ENCODE results near the gene DSCAM.
A peak's percentile ranks its signal among the peaks of the same experiment; 100 is the strongest.
"Not testable (repeated sequence)": the region's sequence is repeated elsewhere in the genome, so short reads cannot be mapped to it uniquely, and the experiment has no call there.

DSCAM gene

DNA sequence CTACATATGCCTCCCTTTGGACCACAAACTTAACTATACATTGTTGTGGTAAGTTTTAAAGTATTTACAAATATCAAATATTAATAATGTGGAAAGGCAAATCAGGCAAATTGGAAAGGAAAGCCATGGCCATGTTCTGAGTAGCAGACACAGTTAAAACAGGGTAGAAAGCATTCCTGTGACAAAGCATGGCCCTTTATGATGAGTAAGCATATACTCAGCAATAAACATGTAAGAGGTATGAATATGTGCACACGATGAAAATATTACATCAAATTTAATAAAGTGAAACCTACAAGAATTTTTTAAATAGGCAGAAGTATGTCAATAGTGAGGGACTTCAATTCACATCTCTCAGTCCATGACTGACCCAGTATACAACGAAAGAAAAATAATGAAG lies 389.2 kb downstream of the DSCAM start:
- DNase-seq (ENCODE audit: low read depth), result no peak

DNA sequence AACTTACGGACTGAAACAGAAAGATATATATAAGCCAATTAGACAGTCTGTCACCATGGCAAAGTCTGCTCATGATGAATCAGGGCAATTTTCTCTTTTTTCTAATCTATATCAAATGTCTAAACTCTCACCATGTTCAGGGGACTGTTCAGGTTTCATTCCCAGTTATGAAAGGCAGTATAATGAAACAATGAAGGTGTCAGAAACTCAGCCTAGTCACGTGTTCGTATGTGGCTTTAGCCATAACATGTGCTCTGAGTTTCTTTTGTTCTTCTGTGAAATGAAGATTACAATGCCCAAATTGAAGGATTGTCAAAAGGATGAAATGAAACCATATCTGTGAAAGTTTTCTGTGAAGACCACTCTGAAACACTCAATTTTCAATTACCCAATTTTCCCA lies 392.9 kb downstream of the DSCAM start:
- no peak for DNase-seq (ENCODE audit: low read depth)

DNA sequence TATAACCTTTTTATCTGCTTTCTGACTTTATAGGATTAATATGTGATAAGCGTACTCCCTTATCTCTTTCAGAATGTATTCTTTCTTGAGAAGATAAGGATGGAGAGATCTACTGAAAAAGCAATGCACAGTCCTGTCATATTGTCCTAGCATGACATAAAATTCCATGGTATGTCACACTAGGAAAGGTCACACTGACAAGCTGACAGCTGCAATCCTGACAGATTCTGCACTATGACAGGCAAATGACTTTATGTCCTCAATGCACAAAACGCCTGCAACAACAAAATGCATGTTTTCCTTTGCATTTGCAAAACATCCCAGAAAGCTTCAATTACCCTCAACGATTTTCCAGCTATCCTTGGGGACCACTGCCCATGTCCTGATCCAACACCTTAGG lies 393.8 kb downstream of the DSCAM start:
- DNase-seq (ENCODE audit: low read depth), result no peak

DNA sequence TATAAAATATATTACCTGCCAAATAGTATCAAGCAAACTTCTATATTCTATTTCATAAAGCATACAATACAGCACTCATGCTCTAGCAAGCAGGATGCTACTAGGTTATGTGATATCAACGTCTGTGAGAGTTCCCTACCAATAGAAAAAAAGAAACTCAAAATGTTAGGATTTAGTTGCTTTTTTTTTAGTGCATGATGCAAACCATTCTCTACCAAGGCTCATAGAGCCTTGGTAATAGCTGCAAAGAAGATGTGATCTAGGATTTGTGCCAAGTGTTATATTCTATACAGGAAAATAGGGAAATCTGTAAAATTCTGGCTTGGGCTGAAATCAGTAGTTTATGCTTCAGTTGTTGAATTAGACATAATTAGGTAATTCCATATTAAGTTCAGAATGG lies 394.4 kb downstream of the DSCAM start:
- DNase-seq (ENCODE audit: low read depth), result no peak

DNA sequence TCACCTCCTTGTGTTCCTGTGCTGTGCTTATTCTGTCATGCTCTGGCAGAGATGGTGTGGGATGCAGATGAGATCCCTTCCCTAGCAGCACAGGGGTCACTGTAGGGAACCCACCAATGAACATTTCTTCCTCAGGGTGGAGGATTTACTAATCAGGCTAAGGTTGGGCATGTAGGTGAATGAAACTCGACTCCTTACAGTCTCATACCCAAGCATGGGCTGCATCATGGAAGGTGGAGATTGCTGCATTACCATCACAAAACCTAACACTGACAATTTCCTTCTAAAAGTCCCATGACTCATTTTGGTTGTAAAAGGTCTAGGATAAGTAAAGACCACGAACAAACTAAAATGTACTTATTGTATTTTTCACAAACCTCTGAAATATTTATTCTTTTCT lies 399.9 kb downstream of the DSCAM start:
- no peak for DNase-seq (ENCODE audit: low read depth)

DNA sequence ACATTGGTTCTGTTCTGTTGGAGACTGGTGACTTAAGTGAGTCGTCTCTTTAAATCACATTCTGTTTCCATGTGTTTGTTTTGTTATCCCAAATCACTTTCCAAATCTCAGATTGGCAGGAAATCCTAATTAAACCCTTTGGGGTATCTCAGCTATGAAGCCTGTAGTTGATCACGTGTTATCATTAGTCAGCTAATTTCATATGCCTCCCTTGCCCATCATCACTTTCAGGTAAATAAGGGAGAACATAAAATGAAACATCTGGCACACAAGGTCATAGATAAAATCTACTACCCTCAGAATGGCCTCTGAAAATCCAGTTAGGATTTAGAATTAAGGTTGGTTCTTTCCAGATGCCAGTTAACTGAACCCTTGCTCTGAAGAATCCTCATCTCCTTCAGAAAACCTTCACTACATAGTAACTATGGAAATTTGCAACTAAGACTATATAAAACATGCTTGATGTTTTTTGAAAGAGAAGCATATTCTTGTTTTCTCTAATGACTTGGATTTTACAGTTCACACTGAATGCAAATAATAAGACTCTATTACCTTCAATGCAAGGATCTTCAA lies 401.5 kb downstream of the DSCAM start:
- DNase-seq (ENCODE audit: low read depth), result no peak

DNA sequence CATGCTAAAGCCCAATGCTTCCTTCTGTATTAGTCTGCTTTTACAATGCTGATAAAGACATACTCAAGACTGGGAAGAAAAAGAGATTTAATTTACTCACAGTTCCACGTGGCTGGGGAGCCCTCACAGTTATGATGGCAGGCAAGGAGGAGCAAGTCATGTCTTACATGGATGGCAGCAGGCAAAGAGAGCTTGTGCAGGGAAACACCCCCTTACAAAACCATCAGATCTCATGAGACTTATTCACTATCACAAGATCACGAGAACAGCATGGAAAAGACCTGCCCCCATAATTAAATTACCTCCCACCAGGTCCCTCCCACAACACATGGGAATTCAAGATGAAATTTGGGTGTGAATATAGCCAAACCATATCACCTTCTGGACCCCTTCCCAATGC lies 407.4 kb downstream of the DSCAM start:
- not testable (repeated sequence) for DNase-seq (ENCODE audit: low read depth)

DNA sequence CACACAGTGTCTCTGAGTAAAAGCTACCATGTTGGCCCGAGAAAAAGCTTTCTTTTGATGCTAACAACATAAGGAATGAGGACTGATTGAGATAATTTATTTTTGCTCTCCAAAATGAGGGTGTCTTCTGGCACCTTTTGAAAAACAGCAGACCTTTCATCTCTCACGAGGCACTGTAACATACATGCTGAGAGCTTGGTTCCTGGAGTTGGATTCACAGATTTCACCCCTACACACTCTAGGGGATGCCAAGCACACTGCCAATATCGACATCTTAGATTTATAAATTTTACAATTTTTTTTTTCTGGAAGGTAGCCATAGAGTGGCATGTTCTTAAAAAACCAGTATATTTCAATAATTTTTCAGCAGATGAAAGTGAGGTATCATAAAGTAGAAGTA lies 408.3 kb downstream of the DSCAM start:
- no peak for DNase-seq (ENCODE audit: low read depth)

DNA sequence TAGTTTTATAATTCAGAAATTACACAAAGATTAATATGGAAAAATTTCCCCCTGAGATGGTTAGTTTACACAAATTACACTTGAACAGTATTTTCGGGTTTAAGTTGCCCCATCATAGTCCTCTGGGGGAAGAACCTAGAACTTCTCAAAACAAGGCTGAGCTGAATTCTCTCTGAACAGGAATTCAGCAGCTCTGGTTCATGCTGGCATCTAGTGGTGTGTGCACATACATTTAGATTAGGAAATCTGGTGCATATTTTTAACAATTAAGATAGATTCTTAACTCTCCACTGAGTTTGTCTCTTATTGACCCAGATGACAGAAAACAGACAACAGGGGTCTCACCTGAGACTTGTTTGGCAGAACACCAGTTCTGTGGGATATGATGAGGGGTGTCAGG lies 410.7 kb downstream of the DSCAM start:
- no peak for DNase-seq (ENCODE audit: low read depth)

DNA sequence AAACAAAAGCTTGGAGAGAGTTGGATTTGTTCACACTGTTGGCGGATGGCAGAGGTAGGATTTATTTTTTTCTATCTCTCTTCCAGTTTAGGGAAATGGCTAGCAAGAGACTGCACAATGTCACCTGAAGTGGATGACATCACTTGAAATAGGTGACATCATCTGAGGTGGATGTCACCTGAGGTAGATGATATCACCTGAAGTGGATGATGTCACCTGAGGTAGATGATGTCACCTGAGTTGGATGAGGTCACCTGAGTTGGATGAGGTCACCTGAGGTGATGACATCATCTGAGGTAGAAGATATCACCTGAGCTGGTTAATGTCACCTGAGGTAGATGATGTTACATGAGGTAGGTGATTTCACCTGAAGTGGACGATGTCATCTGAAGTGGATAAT lies 413.4 kb downstream of the DSCAM start:
- DNase-seq (ENCODE audit: low read depth), result no peak

DNA sequence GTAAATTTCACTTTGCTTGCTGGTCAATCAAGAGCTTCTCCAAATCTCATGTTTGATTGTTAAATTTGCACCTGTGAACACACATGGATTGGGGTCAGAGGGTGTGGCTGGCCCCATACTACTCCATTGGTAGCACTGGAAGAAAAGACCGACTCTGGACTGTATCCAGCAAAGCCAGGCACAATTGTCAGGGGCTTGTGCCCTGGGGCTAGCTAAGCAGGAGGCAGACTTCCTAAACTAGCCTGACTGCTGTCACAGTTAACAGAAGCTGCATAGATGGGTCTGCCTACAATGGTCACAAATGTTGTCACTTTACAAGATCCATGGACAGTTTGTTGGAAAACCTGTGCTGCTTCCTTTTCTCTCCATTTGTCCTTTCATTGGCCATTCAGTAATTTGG lies 421.0 kb downstream of the DSCAM start:
- no peak for DNase-seq (ENCODE audit: low read depth)

DNA sequence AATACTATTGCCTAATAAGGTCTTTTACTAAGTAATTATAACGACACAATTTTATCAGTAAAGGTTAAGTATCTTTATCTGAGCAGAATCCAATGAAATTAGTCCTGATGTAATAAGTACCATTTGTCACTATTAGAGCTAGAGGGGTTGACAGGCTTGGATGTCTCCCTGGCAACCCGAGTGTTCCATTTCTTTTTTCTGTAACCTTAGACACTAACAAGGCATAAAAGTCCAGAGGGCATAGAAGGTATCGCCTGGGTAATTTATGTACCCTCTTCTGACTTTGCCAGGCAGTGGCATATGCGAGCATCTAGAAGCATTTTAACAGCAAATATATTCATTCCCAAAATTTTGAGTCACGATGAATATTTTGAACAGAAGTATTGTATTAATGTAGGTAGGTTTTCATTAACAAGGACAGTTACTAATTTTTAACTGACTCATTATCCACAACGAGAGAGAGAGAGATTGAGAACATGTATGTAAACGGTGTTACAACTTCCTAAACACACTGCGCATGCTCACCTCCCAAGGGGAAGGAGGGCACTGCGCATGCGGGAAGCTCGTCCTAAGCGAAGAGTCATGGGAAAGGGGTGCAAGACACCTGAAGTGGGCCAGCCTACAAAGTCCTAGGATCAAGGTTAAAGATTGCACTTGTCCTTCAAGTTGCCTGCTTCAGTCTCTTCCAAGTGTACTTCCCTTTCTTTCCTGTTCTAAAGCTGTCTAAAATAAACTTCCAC lies 423.9 kb downstream of the DSCAM start:
- no peak for DNase-seq (ENCODE audit: low read depth)

DNA sequence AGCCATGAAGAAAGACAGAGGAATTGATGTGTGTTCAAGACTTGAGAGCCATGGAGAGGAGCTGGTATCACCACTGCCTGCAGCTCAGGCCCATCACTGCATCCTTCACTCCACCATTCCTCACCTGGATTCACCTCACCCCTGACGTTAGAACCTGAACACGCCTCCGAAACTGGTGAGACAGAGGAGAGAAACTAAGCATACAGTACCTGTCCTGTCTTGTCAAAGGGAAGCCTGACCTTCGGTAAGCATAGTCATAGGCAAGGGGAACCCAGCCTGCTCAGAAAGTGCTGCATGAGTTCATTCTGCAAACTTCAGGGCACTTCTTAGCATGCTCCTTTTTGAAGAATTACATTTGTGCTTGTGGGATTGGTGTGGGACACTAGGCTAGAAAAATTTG lies 425.8 kb downstream of the DSCAM start:
- no peak for DNase-seq (ENCODE audit: low read depth)

DNA sequence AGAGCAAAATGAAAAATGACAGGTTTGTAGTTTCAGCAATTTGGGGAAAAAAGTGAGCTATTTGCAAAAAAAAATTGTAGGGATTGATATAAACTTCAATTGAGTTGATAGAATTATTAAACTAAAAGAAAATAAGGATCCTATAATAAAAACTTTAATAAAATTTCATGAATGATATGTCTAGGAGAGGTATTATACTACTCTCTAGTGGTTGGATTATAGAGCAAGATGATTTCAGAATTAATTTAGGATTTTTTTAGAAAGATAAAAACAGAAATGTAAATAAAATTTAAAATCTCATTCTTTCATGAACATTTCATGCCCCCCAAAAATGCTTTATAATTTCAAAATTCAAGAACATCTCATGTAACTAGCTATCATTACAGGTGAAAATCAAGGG lies 430.4 kb downstream of the DSCAM start:
- no peak for DNase-seq (ENCODE audit: low read depth)

DNA sequence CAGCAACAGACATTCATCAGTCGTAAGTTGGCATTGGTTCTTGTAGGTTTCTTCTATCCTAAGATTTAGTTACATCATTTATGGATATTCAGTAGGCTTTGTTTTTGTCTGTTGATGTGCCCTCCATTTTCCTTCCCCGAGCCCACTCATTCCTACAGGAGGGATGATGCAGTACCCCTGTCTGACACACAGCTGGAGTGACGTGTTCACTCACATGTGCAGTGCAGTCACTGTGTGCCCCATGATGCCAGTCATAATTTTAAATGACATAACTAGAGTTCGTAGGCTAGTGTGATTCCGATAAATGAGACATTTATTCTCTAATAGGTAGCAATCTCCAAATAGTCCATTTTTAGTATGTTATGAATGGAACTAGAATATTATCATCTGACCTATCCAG lies 438.4 kb downstream of the DSCAM start:
- no peak for DNase-seq (ENCODE audit: low read depth)

DNA sequence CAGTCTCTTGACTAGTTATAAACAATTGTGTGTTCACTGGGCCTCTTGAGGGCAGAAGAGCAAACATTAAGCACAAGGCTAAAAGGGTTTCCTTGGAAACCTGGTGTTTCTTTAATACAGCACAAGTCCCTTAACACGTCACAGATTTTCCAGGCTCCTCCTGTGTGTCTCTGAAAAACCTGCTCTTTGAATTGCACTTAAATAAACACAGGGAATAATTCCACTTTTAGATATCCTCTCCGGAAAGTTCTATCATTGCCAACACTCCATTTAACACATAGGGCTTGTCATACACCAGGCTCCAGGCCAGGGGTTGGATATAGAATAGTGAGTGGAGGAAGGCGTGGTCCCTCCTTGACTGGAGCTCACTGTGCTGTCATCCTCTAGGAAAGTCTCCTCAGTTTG lies 442.6 kb downstream of the DSCAM start:
- no peak for DNase-seq (ENCODE audit: low read depth)

DNA sequence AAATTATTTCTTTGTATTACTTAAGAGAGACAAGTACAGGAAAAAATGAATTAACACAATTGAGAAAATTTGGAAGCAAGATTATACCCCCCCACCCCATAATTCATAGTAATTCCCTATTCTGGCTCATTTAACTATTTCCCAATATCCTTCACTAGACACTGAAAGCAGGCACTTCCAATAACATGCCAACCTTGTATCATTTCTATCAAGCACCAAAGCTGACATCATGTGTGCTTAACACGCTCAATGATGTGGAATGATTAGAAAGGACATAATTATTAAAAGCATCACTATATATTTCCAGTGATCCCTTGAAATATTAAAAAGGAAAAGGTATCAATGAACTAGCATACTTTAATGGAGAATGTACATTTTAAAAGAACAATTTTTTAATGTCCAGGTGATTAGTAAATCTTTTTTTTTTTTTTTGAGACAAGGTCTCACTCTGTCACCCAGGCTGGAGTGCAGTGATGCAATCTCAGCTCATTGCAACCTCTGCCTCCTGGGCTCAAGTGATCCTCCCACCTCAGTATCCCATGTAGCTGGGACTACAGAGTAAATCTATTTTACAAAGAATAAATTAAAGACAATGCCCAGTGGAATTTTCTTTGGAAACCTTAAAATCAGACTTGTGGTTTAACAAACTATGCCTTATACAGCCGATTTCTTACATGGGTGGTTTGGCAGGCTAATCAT lies 443.9 kb downstream of the DSCAM start:
- DNase-seq (ENCODE audit: low read depth), result no peak

DNA sequence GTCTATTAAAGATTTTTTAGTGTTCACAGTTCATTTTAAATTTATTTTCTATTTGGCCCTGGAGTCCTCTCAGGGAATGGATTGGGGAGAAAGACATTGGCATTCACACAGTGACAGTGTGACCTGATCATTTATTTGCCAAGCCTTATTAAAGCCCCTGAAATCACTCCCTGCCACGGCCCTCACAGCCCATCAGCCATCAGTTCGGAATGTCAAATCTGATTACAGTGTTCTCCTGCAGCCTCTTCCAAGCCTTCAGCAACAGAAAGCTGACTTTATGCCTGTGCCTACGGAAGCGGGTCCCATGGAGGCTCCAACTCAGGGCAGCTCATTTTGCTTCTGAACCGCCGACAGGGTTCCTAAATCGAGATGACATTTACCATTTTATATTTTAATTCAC lies 451.2 kb downstream of the DSCAM start:
- no peak for DNase-seq (ENCODE audit: low read depth)

DNA sequence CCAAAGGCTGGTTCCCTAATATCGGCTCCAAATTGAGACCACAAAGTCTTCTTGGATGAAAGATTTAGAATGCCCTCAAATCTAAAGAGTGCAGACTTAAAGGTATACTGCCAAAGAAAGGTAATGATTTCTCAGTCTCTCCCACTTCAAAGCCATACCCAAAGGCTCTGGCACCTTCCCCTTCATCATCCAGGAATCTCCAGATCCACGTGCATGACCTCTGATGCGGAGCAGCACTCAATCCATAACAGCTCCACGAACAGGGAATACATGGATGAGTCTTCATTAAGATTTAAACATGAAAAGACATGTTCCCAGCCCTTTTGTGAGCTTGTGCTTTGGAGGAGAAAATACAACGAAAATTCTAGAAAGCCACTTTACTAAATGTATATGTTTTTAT lies 453.9 kb downstream of the DSCAM start:
- DNase-seq (ENCODE audit: low read depth), result no peak

DNA sequence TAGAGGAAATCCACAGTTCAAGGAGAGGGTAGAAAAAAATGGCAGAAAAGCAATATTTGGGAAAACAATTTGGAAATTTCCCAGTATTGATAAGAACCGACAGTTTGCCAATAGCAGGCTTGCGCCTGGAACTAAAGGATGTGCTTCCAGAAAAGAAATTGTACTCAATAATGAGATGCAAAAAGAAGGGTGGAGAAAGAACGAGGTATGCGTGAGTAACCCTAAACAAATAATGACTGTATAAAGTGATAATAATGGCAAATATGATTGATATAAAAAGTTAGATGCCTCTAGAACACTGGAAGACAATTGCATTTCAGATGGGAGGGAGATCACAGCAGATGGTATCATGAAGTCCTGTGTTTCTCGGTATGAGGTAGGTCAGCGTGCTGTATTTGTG lies 458.9 kb downstream of the DSCAM start:
- no peak for DNase-seq (ENCODE audit: low read depth)

DNA sequence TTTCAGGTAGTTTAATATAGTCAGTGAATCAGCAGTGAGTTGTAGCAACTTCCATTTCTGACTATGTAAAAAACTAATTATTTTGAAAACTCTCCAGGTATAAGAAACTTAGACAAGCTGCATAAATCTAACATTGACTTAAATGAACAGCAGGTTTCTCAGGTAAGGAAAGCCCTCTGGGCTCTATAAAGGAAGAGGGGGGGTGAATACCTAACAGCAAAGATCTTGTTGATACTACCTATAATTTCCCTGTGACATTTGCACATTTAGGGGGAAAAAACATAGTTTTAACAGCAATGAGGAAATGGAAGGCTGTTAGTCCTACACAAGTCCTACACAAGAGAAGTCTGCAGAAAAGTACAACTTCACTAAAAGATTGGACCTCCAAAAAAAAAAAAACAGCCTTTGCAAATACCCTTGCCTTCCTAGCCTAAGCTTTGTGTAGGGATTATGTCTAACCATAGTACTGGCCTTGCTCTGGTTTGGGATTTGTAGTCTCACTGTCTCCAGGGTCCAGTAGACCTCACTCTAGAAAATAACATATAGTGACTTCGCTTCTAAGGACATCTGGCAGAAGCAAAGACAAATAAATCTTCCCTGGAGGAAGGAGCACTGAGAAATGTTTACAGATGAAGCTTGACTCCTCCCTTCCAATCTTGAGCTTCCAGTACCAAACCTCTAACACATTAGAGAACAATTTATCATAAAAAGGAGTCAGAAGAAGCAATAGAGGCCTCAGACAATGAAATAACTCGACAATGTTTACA lies 459.8 kb downstream of the DSCAM start:
- DNase-seq (ENCODE audit: low read depth), result no peak

DNA sequence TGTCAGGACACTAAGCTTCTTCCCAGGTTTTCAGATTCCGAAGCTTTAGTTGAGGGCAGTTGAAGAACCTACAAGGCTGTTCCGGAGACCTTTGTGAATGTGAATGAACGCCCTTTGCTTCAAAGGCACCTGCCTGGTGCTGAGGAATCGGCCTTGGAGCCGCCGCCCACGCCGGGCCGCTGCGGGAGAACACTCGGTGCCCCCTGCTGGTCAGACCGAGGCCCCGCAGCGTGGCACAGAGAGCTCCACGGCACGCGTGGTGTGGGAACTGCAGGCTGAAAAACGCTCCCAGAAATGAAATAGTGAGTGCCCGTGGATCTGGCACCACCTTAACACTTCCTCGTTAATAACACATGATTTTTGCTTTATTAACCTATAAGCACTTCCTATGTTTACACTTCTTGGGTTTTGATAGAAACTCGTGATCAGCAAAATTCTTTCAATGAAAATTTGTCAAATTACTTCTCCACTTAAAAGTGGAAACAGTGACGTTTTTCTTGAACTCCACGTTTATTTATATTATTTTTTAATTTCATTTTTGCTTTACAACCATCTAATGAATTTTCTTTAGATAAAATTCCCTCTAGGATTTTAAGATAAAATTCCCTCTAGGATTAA lies 460.6 kb downstream of the DSCAM start:
- DNase-seq (ENCODE audit: low read depth), result peak; percentile 1

Measured in ELR (cell line).